OCI-LY7 (cell line): ENCODE measurements around the gene C7orf57.

Experiments used
- EZH2phosphoT487 ChIP-seq: fragments of 200-600 bp; sonication (generic); IDR thresholded peaks from 2 replicates; pipeline ENCODE4 v1.6.1; 2018; ENCODE audit warnings: low read depth, borderline replicate concordance, mild to moderate bottlenecking, mixed run types, antibody characterized with exemption, low read length, moderate library complexity, mixed read lengths
- TF ChIP-seq, protein P1 (sequence below): fragments of 200-600 bp; sonication (generic); conservative IDR thresholded peaks from 2 replicates; pipeline ENCODE4 v1.5.1; 2014; ENCODE audit warnings: mild to moderate bottlenecking, antibody characterized with exemption, low read length, moderate library complexity, mixed read lengths

DNA sequence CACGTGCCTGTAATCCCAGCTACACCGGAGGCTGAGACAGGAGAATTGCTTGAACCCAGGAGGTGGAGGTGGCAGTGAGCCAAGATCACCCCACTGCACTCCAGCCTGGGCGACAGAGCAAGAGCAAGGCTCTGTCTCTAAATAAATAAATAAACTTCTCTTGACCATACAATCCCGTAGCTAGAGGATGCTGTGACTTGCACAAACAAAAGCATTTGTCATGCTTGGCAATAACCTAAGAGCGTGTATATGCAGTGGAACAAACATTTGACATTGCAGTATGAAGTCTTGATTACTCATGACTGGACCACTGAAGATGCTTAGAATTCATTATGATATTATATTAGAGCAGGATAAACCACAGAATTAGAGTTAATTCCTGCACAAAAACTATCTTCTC is 1.4 kb upstream of the C7orf57 start:
- TF ChIP-seq, protein P1, sequence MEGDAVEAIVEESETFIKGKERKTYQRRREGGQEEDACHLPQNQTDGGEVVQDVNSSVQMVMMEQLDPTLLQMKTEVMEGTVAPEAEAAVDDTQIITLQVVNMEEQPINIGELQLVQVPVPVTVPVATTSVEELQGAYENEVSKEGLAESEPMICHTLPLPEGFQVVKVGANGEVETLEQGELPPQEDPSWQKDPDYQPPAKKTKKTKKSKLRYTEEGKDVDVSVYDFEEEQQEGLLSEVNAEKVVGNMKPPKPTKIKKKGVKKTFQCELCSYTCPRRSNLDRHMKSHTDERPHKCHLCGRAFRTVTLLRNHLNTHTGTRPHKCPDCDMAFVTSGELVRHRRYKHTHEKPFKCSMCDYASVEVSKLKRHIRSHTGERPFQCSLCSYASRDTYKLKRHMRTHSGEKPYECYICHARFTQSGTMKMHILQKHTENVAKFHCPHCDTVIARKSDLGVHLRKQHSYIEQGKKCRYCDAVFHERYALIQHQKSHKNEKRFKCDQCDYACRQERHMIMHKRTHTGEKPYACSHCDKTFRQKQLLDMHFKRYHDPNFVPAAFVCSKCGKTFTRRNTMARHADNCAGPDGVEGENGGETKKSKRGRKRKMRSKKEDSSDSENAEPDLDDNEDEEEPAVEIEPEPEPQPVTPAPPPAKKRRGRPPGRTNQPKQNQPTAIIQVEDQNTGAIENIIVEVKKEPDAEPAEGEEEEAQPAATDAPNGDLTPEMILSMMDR, result no peak
- no peak for TF ChIP-seq EZH2phosphoT487
